ENCODE measurements around the gene CLCN1. TPM values are rescaled to one million over a fixed set of nuclear protein-coding genes. Genes with fewer than 3 reads are reported as not detected.

CLCN1 gene
- total RNA-seq, 1 experiment from 2014 or later, result not detected

DNA sequence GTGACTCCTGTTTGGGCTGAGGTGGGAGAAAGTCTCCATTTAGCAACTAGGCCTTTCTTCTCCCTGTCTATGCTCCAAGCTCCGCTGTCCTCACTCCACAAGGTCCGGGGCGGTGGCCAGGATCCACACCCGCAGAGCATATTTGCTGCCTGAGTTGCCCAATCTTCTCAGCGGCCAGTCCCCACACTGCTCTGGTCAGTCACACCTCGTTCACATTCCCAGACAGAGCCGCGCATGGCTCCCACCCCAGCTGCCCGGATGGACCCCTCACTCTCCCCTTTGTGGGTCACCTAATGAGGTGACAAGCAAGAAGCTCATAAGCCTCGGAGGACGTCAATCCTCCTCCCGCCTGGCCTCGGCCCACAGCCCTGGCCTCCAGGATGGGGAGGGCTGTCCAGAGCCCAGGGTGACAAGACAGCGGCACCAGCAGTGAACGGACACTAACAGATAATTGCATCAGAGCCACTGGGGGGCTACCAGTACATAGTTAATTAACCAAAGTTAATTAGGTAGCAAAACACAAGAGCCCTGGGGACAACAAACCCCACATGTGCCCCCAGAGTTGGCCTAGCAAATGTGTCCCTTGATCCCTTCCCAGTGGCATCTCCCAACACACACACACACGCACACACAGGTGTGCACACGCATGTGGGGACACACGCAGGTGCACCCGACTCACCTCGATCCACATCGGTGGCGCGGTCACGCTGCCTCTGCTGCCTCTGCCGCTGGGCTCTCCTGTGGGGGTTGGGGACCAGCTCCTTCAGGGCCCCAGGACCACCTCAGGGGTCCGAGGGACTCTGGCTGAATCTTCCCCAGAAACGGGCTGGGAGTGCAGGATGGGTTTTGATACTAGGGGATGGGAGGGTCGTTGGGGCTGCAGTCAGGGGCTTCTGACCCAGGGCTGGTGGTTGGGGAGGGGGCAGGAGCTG is 81.0 kb downstream of the CLCN1 start:
- no peak for DNase-seq (ENCODE audit: low read depth)

DNA sequence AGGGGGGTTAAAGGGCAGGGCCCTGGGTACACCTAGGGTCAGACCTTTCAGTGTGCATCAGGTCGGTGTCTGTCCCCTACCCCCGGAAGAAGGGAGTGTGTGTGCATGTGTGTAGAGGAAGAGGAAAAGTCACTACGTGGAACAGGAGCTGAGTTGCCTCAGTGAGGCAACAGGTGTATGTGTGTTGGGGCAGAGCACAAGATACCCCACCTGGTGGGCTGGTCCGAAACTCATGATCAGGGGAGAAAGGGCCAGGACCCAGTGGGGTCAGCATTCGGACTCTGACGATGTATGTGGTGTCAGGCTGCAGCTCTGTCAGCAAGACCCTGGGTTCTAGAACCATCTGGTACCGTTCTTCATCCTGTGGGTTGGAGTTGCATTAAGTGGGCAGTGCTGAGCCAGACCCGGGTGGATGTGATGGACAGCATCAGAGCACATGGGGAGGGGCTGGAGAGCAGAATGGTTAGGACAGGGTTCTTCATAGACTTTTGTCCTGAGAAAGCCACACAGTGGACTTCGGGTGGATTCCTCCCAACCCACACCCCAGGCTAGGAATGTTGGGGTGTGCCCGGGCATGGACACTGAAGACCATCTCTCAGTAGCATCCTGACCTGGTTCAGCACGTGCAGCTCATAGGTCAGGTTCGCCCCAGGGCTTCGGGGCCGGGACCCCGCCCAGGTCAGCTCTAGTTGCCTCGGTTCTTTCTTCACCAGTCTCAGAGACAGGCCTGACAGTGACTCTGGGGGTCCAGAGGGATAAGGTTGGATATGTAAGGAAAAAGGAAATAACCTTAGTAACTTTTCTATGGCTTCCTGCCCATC is 82.0 kb downstream of the CLCN1 start:
- no peak for DNase-seq (ENCODE audit: low read depth)

DNA sequence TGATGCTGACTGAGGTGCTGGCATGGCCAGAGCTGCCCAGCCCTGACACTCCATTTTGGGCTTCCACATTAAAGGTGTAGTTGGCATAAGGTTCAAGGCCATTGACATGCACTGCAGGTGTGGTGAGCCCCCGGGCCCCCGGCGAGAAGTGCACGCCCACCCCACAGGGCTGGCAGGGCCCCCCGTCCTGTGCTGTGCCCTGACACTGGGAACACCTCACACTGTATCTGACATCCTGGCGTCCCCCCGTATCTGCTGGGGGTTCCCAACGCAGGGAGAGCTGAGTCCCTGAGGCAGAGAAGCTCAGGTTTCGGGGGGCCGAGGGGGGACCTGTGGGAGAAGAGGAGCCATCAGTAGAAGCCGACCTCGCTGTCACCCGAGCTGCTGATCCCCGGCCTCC is 82.7 kb downstream of the CLCN1 start:
- DNase-seq (ENCODE audit: low read depth), result no peak

DNA sequence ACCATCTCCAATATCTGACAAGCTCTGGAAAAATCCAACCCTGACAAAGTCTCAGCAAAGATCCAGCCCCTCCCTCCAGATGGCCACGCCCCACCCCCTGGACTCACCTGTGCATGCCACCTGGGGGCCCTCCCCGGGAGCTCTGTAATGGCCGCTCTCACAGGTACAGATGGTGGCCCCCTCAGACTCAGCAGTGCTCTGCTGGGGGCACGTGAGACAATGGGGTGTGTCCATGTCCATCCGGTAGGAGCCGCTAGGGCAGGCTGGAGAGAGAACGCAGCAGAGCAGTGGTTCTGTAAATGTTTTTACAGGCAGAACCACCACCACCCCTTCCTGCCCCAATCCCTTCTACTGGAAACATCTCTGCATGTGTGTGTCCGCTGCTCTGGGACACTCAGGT is 83.2 kb downstream of the CLCN1 start:
- no peak for DNase-seq (ENCODE audit: low read depth)

DNA sequence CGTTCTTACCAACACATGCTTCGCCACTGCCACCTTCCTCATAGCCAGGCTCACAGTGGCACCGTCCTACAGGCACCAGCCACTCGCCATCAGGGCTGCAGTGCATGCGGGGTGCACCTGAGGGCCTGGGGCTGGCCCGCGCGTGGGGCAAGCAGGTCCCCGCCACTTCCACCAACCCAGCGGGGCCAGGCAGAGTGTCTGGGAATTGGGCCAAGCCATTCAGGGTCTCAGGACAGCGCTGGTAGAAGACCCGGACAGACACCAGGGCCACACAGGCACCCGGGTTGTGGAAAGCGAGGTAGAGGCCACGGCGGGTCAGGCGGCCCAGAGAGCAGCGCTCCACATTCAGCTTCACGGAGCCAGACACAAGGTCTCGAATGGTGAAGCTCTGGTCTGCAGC is 83.7 kb downstream of the CLCN1 start:
- no peak for DNase-seq (ENCODE audit: low read depth)

DNA sequence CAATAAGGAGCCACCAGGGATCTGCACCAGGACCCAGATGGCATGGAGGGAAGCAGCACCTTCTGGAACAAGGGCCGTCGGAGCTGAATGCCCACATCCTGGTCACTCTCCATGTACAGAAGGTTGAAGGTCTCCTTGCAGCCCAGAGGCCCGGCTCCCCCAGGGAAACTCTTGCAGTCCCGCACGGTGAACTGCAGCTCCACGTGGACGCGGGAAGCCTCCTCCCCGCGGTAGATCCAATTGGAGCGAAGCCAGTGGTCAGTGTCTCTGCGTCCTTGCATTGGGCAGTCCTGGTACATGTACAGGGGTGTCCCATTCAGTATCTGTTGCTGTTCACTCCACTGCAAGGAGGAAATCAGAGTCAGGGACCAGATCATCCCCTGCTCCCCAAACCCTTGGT is 85.4 kb downstream of the CLCN1 start:
- no peak for DNase-seq (ENCODE audit: low read depth)

Other genes with a start within 250 kb of the CLCN1 start
- not detected in 2 replicates for gene PIP, start 184.0 kb upstream of the CLCN1 start, total RNA-seq (2014; rRNA removed; shearing (Covaris generic))
- gene TAS2R39, start 132.7 kb upstream of the CLCN1 start, total RNA-seq (2014; rRNA removed; shearing (Covaris generic)), result not detected in 2 replicates
- not detected in 2 replicates for gene TAS2R40, start 94.1 kb upstream of the CLCN1 start, total RNA-seq (2014; rRNA removed; shearing (Covaris generic))
- 127 and 133 TPM in 2 replicates for gene GSTK1, start 52.7 kb upstream of the CLCN1 start, total RNA-seq (2014; rRNA removed; shearing (Covaris generic))
- 0.07 TPM in 1 of 2 replicates, not detected in the other for gene TMEM139, start 31.2 kb upstream of the CLCN1 start, total RNA-seq (2014; rRNA removed; shearing (Covaris generic))
- gene CASP2, start 27.8 kb upstream of the CLCN1 start, total RNA-seq (2014; rRNA removed; shearing (Covaris generic)), result 22.5 and 31.2 TPM in 2 replicates
- gene FAM131B, start 46.6 kb downstream of the CLCN1 start, total RNA-seq (2014; rRNA removed; shearing (Covaris generic)), result 0.79 and 1.5 TPM in 2 replicates
- gene ZYX, start 65.2 kb downstream of the CLCN1 start, total RNA-seq (2014; rRNA removed; shearing (Covaris generic)), result 75.9 and 108 TPM in 2 replicates
- gene EPHA1, start 92.7 kb downstream of the CLCN1 start, total RNA-seq (2014; rRNA removed; shearing (Covaris generic)), result 0.20 and 0.30 TPM in 2 replicates
- gene TAS2R60, start 127.3 kb downstream of the CLCN1 start, total RNA-seq (2014; rRNA removed; shearing (Covaris generic)), result not detected in 2 replicates
- gene TAS2R41, start 161.8 kb downstream of the CLCN1 start, total RNA-seq (2014; rRNA removed; shearing (Covaris generic)), result not detected in 2 replicates